NCI-H69 (cell line): ENCODE measurements around the gene PSMC3IP.
A peak's percentile ranks its signal among the peaks of the same experiment; 100 is the strongest.

Experiments used
- DNase-seq: peaks from one replicate; lab custom pipeline; 2025; lab: John Stamatoyannopoulos, UW

PSMC3IP gene

GRCh38 chr17:42537826-42538451 lies 39.6 kb downstream of the PSMC3IP start:
- peak; percentile 26 for DNase-seq

DNA sequence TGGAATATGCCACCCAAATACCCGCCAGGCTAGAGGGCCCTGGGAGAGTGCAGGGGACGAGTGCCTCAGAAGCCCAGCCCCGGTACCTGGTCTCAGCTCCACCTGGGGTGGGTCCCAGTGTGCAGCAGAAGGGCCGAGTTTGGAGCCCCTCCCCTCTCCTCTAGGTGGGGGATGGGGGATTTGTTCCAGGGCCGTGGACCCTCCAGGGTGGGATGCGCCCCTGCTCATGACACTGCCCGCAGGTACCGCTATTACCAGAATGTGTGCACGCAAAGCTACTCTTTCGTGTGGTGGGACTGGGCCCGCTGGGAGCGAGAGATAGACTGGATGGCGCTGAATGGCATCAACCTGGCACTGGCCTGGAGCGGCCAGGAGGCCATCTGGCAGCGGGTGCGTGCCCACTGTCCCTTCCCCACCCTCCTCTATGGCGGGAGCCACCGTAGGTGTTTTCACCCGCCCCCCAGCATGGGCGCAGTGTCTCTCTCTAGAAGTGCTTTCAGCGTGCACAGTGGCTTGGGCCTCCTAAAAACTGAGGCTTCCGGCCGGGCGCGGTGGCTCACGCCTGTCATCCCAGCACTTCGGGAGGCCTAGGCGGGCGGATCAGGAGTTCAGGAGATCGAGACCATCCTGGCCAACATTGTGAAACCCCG lies 40.2 kb downstream of the PSMC3IP start:
- no peak for DNase-seq

GRCh38 chr17:42536372-42537155 lies 41.0 kb downstream of the PSMC3IP start:
- peak; percentile 97 for DNase-seq

DNA sequence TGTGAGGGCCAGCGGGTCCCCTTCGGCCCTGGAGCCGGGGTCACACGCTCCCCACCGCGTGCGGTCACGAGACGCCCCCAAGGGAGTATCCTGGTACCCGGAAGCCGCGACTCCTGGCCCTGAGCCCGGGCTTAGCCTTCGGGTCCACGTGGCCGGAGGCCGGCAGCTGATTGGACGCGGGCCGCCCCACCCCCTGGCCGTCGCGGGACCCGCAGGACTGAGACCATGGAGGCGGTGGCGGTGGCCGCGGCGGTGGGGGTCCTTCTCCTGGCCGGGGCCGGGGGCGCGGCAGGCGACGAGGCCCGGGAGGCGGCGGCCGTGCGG lies 41.5 kb downstream of the PSMC3IP start, which contains the start of gene NAGLU:
TSS of gene NAGLU (plus strand) at position 194 of the 324 bp plus-strand sequence. CDS start at position 226, 32 bp downstream.
- peak; percentile 97 for DNase-seq

DNA sequence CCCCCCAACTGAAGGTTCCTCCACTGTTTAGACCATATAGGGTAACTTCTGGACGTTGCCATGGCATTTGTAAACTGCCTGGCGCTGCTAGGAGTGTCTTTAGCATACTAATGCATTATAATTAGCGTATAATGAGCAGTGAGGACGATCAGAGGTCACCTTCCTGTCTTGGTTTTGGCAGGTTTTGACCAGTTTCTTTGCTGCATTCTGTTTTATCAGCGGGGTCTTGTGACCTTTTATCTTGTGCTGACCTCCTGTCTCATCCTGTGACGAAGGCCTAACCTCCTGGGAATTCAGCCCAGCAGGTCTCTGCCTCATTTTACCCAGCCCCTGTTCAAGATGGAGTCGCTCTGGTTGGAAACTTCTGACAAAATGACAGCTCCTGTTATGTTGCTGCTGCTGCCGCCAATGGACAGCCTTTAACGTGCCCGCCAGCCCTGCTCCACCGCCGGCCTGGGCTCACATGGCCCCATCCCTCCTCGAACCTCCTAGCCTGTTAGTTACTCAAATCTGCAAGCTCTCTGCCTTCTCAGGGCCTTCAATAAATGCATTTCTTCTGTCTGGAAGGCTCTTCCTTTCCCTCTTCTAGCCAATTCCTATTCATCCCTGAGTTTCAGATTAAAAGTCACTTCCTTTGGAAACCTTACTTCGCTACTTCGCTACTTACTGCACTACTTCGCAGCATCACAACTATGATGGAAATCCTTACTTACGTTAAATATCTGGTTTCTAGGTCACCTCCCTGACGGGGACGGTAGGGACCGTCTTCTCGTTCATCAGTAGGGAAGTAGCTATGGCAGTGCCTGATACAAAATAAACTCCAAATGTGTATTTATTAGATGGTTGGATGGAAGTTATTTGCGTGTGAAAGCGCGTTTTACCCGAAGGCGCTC lies 42.1 kb downstream of the PSMC3IP start:
- DNase-seq = peak; percentile 60

DNA sequence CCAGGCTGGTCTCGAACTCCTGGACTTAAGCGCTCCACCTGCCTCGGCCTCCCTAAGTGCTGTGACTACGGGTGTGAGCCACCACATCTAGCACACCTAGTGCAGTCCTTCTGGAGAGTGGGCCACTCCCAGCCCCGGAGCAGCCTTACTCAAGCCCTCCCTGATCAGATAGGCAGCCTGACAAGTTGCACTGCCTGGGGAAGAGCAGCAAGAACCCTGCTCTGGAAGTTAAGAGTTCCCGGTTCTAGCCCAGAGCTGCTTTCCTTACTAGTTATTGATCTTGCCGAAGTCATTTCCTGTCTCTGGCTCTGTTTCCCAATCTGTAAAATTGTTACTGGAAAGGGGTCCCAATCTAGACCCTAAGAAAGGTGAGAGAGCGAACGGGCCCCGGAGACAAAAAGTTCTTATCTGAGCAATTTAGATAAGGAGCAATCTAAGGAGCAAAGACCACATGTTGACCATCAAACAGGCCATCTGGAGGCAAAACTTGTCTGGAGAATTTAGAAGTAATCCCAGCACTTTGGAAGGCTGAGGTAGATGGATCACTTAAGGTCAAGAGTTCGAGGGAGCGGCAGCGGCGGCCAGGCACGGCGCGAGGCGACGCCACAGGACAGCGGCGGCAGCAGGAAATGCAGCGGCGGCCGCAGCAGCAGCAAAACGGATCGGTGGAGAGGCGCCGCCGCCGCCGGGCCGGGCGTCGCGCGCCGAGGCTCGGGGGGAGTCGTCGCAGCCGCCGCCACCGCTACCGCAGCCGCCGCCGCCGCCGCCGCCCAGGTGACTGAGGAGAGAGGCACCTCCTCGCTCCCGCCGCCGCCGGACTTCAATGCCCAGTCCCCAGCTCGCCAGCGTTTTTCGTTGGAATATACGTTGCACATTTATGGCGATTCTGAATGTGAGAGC lies 45.8 kb downstream of the PSMC3IP start:
- DNase-seq = peak; percentile 83

- DNase-seq = peak; percentile 95
These were observed 46.5 kb downstream of the PSMC3IP start for GRCh38 chr17:42530952-42531454.

GRCh38 chr17:42529061-42529460 lies 48.5 kb downstream of the PSMC3IP start:
- no peak for DNase-seq

- DNase-seq = no peak
These were observed 49.6 kb downstream of the PSMC3IP start for GRCh38 chr17:42527932-42528331.

GRCh38 chr17:42526031-42526444 lies 51.5 kb downstream of the PSMC3IP start:
- no peak for DNase-seq

- no peak for DNase-seq
These were observed 52.3 kb downstream of the PSMC3IP start for GRCh38 chr17:42525221-42525620.

DNA sequence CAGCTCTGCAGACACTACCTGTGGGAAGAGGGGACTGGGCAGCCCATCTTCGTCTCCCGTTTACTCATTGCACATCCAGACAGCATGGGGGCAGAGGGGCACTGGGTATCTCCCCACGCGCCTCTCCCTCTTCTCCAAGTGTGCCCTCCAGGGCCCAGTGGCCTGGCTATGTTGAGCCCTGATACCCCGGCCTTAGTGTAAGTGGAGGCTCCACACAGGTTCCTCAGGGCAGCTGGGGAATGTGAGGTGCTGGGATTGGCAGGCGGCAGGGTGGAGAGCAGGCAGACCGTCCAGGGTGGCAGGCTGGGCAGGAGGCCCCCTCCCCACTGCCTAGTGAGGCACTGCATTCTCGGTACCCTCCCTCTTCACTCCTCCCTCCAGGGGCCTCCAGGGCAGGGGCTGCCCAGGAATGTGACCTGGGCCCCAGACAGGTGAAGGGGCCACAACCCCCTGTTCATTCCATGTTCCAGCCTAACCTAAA lies 54.7 kb downstream of the PSMC3IP start:
- DNase-seq = no peak
